HG03565 (cell line): ENCODE data around the gene HNRNPF.
A peak's percentile ranks its signal among the peaks of the same experiment; 100 is the strongest.
"Not testable (repeated sequence)": the region's sequence is repeated elsewhere in the genome, so short reads cannot be mapped to it uniquely, and the experiment has no call there.

Experiments used
- ATAC-seq: cut with Tn5 transposase; IDR thresholded peaks from one replicate; pipeline ENCODE4 v1.9.1; 2021; ENCODE audit warnings: mild to moderate bottlenecking, moderate library complexity; ENCODE audit not compliant: unreplicated experiment

The HNRNPF gene

DNA sequence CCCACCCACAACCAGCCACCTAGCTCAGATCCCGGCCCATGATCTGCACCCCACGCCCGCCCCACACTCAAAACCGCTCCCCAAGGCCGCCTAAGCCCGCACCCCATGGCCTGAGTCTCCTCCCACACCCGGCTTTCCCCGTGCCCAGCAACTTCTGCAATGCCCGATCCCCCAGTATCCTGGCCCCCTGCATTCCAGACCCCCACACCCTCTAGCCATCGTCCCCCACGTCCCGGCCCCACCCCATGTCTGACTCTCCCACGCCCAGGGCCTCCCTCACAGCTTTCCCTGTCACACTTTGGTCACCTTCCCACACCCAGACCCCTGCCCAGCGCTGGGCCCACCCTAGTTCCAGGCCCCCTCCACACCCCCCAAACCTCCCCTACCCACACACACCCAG lies 57.7 kb downstream of the HNRNPF start:
- ATAC-seq: no peak

GRCh38 chr10:43350686-43351085 lies 58.3 kb downstream of the HNRNPF start:
- no peak for ATAC-seq

GRCh38 chr10:43350156-43350555 lies 58.8 kb downstream of the HNRNPF start:
- ATAC-seq: no peak

GRCh38 chr10:43348511-43349312 lies 60.3 kb downstream of the HNRNPF start:
- peak; percentile 99 for ATAC-seq

GRCh38 chr10:43347997-43348396 lies 61.0 kb downstream of the HNRNPF start:
- ATAC-seq: no peak

GRCh38 chr10:43344051-43344450 lies 64.9 kb downstream of the HNRNPF start:
- ATAC-seq: no peak

GRCh38 chr10:43343126-43343525 lies 65.9 kb downstream of the HNRNPF start:
- ATAC-seq: no peak

DNA sequence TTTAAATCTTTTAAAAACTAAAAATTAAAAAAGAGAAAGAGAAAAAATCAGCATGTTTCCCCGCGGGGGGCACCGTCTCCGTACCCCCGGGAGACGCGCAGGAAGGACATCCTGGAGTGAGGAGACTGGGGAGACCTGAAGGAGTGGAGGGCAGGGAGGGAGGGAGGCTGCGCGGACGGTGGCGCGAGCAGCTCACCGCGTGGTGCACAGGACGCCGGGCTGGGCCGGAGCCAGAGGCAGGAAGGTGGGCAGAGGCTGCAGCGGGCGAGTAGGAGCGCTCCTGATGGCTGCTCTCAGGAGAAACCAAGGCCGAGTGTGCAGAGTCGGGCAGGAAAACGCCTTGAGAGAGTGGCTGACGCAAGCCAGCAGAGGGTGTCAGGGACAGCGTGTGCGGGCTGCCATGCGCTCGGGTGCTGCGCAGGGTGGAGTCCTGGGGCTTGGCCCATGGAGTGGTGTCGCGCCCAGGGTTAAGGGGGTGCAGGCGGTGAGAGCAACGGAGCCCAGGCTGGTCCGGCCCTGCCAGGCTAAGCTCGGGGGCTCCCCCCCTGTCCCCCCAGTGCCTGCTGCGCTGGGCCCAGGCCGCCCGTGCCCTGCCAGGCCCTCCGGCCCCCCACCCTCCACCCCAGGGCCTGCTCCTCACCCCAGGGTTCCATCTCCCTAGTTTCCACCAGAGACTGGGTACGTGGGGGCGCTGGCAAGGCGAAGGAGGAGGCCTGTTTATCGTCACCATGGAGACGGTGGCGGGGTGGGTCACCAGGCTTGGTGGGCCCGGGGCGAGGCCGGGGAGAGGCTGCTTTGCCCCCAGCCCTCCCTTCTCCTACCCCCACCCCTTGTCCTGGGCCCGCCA lies 66.5 kb downstream of the HNRNPF start:
- ATAC-seq: no peak

- ATAC-seq: no peak
Observed at GRCh38 chr10:43341450-43341849, 67.5 kb downstream of the HNRNPF start.

DNA sequence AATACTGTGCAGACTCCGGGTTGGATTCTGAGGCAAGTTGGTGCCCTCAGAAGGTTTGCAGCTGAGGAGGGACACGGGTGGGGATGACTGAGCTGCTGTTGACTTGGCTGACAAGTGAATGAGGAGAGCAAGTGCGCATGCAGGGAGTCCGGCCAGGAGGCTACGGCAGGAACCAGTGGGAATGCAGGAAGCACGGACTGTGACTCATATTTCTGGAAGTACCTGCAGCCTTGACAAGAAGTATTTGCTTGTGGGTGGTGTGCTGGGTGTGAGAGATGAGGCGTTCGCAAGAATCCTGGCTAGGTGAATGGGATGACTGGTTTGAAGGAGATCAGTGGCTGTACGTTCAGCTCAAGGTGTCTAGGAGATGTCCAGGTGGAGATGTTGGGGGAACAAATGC lies 68.4 kb downstream of the HNRNPF start:
- no peak for ATAC-seq

- no peak for ATAC-seq
Observed at GRCh38 chr10:43340101-43340500, 68.9 kb downstream of the HNRNPF start.

- ATAC-seq: no peak
Observed at GRCh38 chr10:43339136-43339535, 69.8 kb downstream of the HNRNPF start.

DNA sequence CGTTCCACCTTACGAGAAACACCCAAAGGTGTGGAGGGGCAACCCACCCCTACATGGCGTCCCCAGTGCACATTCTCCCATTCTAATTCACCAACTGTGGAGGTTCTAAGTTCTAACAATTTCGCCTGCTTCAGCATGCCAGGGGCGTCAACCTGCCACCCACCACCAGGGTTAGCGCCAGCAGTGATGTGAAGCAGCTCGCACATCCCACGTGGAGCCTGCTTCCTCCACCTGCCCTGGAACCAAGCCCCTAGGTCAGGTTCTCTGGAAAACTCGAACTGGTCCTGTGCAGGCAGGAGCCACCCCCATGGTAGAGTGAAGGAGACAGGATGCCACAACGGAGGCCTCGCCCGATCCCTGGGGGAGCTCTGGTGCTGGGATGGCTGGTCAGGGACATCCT lies 70.9 kb downstream of the HNRNPF start:
- ATAC-seq: no peak

GRCh38 chr10:43337536-43337935 lies 71.5 kb downstream of the HNRNPF start:
- ATAC-seq: not testable (repeated sequence)

DNA sequence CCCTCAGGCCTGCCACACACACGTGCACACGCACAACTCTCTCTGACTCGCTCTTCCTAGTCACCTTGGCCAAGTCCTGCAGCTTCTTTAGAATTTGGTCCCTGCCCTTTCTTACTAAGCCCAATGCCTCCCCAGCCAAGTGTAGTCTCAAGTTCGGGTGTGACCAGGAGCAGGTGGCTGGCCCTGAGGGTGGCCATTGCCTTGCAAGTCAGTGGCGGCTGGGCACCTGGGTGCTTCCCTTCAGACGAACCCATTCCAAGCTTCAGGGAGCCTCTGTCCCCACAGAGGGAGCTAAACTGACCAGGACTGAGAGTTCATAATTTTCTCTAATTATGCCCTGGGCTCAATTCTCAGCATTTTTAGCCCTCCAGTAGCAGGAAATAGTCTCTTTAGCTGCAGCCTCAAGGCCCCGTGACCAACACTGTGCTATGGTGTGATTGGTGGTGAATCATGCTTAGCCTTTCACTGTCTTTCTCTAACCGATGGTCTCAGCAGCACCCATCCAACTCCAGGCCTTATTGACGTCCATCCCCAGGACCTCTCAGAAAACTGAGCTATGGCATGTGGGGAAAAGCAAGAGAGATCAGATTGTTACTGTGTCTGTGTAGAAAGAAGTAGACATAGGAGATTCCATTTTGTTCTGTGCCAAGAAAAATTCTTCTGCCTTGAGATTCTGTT lies 72.2 kb downstream of the HNRNPF start:
- no peak for ATAC-seq

GRCh38 chr10:43336061-43336460 lies 72.9 kb downstream of the HNRNPF start:
- ATAC-seq: no peak
